Sigmoid colon (tissue), 7 donors: Measurements from ENCODE around the gene CHL1. TPM values are rescaled to one million over a fixed set of nuclear protein-coding genes. Genes with fewer than 3 reads are reported as not detected.

Experiments used
- DNase-seq: peaks from one replicate; pipeline ENCODE4 v3.0.0-alpha.2; 2019
- H3K27ac ChIP-seq, 4 donors: fragments of 200-600 bp; sonication (generic); one replicate each; pipeline ENCODE4 v1.5.1; 2016 to 2019; ENCODE audit warnings: mild to moderate bottlenecking in 1 of 4
- H3K27me3 ChIP-seq, 3 donors: fragments of 200-600 bp; sonication (generic); one replicate each; pipeline ENCODE4 v1.5.1; 2019; ENCODE audit warnings: mild to moderate bottlenecking in 1 of 3
- H3K36me3 ChIP-seq, 4 donors: fragments of 200-600 bp; sonication (generic); one replicate each; pipeline ENCODE4 v1.5.1; 2016 to 2019
- H3K4me1 ChIP-seq, 4 donors: fragments of 200-600 bp; sonication (generic); one replicate each; pipeline ENCODE4 v1.5.1; 2017 to 2019
- H3K4me3 ChIP-seq, 4 donors: fragments of 200-600 bp; sonication (generic); one replicate each; pipeline ENCODE4 v1.5.1; 2017 to 2019; ENCODE audit warnings: mild to moderate bottlenecking in 2 of 4, moderate library complexity in 1 of 4
- H3K9me3 ChIP-seq, 4 donors: fragments of 200-600 bp in 3 of 4; sonication (generic) in 3 of 4; one replicate each; pipeline versions ENCODE4 v1.5.1 to v1.6.1; 2013 to 2019
- CTCF ChIP-seq, 4 experiments: fragments of 450-650 bp in 3 of 4; fragments of 200-600 bp in 1 of 4; IDR thresholded peaks; one replicate each; pipeline ENCODE4 v1.5.1; 2016 to 2019; ENCODE audit warnings: antibody characterized with exemption in 4 of 4, mild to moderate bottlenecking in 3 of 4, moderate library complexity in 2 of 4
- EP300 ChIP-seq, 4 donors: sonication (generic); formaldehyde crosslinking; IDR thresholded peaks; one replicate each; pipeline ENCODE4 v1.6.1; 2017; ENCODE audit warnings: antibody characterized with exemption in 4 of 4
- POLR2A ChIP-seq, 2 donors: fragments of 450-650 bp; IDR thresholded peaks; one replicate each; pipeline ENCODE4 v1.6.1; 2016; ENCODE audit warnings: antibody characterized with exemption in 2 of 2, mild to moderate bottlenecking in 2 of 2, moderate library complexity in 2 of 2
- POLR2AphosphoS5 ChIP-seq, 4 donors: sonication (generic); formaldehyde crosslinking; IDR thresholded peaks; one replicate each; pipeline ENCODE4 v1.6.1; 2017; ENCODE audit warnings: antibody characterized with exemption in 4 of 4
- WGBS, 2 donors: extraction: QIAGEN DNeasy Blood & Tissue Kit; methylation state at CpG; one replicate each; pipeline ENCODE4 v1.1.7; 2013; 5-methylcytosine and 5-hydroxymethylcytosine counted together
- intact Hi-C: fragments of 100-400 bp; cut with DNase I; formaldehyde crosslinking; loops from one replicate; pipeline ENCODE4 v1.15.1; 2023
- polyA plus RNA-seq, 3 donors: library from polyadenylated mRNA; stranded (reverse); fragments of 200-250 nt; gene quantifications; one replicate each; pipeline ENCODE4 v1.2.3, GENCODE V29; 2013
- total RNA-seq, 4 donors: library from RNA; depleted of rRNA; stranded (reverse); fragments of >200 nt; gene quantifications; one replicate each; pipeline ENCODE4 v1.1.0, GENCODE V29; 2016
- donor health status: healthy with polysubstance abuse.
- donor health status: Bipolar disorder and iron deficiency.
- donor health status: healthy.

Gene CHL1
- total and polyA plus RNA-seq, 7 donors, result 0.46 to 86.7 (median 29.1) TPM

DNA sequence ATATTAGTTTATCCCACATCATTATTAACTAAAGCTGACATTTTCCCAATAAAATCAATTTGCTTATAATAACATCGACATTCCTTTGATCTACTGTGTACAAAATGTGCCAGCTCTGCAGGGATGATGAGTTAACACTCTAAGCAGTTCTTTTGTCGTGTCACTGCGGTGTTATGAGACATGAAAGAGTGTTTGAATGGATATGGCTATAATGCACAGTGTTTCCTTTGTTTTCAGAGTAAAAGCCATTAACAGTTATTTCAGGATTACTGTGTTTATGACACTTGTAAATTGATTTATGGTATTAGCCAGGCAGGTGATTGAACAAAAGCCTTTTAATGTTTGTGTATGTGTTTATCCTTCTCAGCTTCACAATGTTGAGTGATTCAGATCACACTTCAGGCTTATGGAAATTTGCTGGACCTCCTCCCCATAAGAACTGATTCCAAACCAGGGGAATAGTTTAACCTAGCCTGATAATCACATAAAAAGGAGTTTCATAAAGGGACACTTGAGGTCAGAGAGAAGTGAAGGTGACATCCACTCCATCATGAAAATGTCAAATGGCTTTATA is 115.7 kb downstream of the CHL1 start:
- intact Hi-C loops, result no loop called here
- no peak for TF ChIP-seq CTCF (IDR thresholded peaks at IDR 0.05)
- TF ChIP-seq EP300 (IDR thresholded peaks at IDR 0.05), result no peak
- TF ChIP-seq POLR2A (IDR thresholded peaks at IDR 0.05), result no peak
- no peak for TF ChIP-seq POLR2AphosphoS5 (IDR thresholded peaks at IDR 0.05)
- WGBS, 2 donors, result 37 to 73% methylated on average over 3 of the region's 3 CpGs

GRCh38 chr3:312911-313310 is 116.3 kb downstream of the CHL1 start:
- no peak for DNase-seq
- intact Hi-C loops, result no loop called here
- WGBS, 2 donors, result 60 to 67% methylated on average over 2 of the region's 2 CpGs
- H3K27ac ChIP-seq, result no peak overlapping the region
- no peaks in the 10 kb centered on the region for H3K4me1 ChIP-seq
- H3K4me3 ChIP-seq, result no peak overlapping the region
- no peak for TF ChIP-seq EP300 (IDR thresholded peaks at IDR 0.05)
- no peak for TF ChIP-seq POLR2AphosphoS5 (IDR thresholded peaks at IDR 0.05)
- no peak for TF ChIP-seq CTCF (IDR thresholded peaks at IDR 0.05)
- TF ChIP-seq POLR2A (IDR thresholded peaks at IDR 0.05), result no peak
- peaks cover 0 to 5% (median 0%) of the 10 kb centered on the region in 3 donors for H3K27me3 ChIP-seq
- no peaks in the 10 kb centered on the region for H3K36me3 ChIP-seq
- H3K9me3 ChIP-seq, result no peaks in the 10 kb centered on the region

More for the DNA sequence above, 115.7 kb downstream of the CHL1 start:
- no peak for DNase-seq
- Histone ChIP-seq H3K36me3 (no peaks in the 10 kb centered on the region), H3K27ac (no peak overlapping the region), H3K9me3 (no peaks in the 10 kb centered on the region), H3K27me3 (peaks cover 0 to 5% (median 0%) of the 10 kb centered on the region in 3 donors), H3K4me3 (no peak overlapping the region), H3K4me1 (no peaks in the 10 kb centered on the region)

DNA sequence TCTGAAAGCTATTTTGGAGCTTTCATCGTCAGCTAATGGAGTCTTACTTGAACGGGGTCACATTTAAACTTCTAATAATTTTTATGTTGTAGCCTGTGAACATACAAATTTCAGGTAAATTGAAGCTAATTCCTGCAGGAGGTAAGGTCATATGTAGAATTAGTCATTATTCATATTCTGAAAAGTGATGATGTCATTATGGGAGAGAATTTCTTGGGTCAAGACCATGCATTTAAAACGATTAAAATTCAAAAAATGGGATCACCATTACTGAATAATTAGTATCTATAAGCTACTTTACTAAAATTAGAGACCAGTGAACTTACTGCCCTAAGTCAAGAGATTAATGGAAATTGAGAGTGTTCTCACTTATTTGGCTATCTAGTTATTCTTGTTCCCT is 120.4 kb downstream of the CHL1 start:
- no peak overlapping the region for H3K4me3 ChIP-seq
- no peaks in the 10 kb centered on the region for H3K4me1 ChIP-seq
- H3K27me3 ChIP-seq, result no peaks in the 10 kb centered on the region
- WGBS, 2 donors, result 80 to 86% methylated on average over 3 of the region's 3 CpGs
- no peak for DNase-seq
- no peaks in the 10 kb centered on the region for H3K36me3 ChIP-seq
- intact Hi-C loops, result no loop called here
- no peak overlapping the region for H3K27ac ChIP-seq
- no peak for TF ChIP-seq POLR2AphosphoS5 (IDR thresholded peaks at IDR 0.05)
- TF ChIP-seq POLR2A (IDR thresholded peaks at IDR 0.05), result no peak
- no peak for TF ChIP-seq CTCF (IDR thresholded peaks at IDR 0.05)
- no peak for TF ChIP-seq EP300 (IDR thresholded peaks at IDR 0.05)
- no peaks in the 10 kb centered on the region for H3K9me3 ChIP-seq

DNA sequence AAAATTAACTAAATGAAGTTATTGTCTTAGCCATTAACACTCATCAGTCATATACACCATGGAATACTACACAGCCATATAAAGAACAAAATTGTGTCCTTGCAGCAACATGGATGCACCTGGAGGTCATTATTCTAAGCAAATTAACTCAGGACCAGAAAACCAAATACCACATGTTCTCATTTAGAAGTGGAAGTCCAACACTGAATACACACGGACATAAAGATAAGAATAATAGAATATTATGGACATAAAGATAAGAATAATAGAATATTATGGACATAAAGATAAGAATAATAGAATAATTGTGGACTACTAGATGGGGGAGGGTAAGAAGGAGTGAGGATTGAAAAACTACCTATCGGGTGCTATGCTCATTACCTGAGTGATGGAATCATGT is 122.3 kb downstream of the CHL1 start:
- Histone ChIP-seq H3K9me3 (no peaks in the 10 kb centered on the region), H3K4me1 (no peaks in the 10 kb centered on the region), H3K36me3 (no peaks in the 10 kb centered on the region), H3K27me3 (no peaks in the 10 kb centered on the region), H3K4me3 (no peak overlapping the region), H3K27ac (no peak overlapping the region)
- DNase-seq, result no peak
- WGBS, 2 donors, result 61 to 80% methylated on average over 2 of the region's 2 CpGs
- TF ChIP-seq EP300 (IDR thresholded peaks at IDR 0.05), result no peak
- intact Hi-C loops, result no loop called here

DNA sequence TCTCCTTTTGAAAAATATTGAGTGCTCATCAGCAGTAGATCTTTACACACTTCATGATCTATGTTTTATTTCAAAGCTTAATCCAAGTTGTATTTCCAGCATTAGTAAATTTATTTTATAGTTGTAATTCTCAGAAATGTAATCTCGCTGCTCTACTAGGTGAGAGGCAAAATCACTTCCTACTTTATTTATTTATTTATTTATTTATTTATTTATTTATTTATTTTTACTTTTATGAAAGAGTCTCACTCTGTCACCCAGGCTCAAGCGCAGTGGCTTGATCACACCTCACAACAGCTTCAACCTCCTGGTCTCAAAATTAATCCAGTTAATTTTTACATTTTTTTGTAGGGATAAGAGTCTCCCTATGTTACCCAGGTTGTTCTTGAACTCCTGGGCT is 127.9 kb downstream of the CHL1 start:
- H3K4me3 ChIP-seq, result no peak overlapping the region
- WGBS, 2 donors, result 89 to 90% methylated on average over 2 of the region's 2 CpGs
- intact Hi-C loops, result no loop called here
- no peak for TF ChIP-seq CTCF (IDR thresholded peaks at IDR 0.05)
- no peak for TF ChIP-seq EP300 (IDR thresholded peaks at IDR 0.05)
- no peak for TF ChIP-seq POLR2A (IDR thresholded peaks at IDR 0.05)
- TF ChIP-seq POLR2AphosphoS5 (IDR thresholded peaks at IDR 0.05), result no peak
- DNase-seq, result no peak
- no peaks in the 10 kb centered on the region for H3K9me3 ChIP-seq
- H3K36me3 ChIP-seq, result no peaks in the 10 kb centered on the region
- no peak overlapping the region for H3K27ac ChIP-seq
- no peaks in the 10 kb centered on the region for H3K4me1 ChIP-seq
- no peaks in the 10 kb centered on the region for H3K27me3 ChIP-seq
